OCI-LY7 (cell line): ENCODE data around the gene PIGO. TPM values are rescaled to one million over a fixed set of nuclear protein-coding genes. Genes with fewer than 3 reads are reported as not detected.

Source experiments
- BruUV-seq: library from RNA; stranded (reverse); fragments of 400-500 nt; replicated peaks from 2 replicates; lab custom pipeline; 2021; lab: Mats Ljungman, UMichigan
- CTCF ChIA-PET: fragments of 300-600 bp; sonication (Branson Sonifier 250); formaldehyde crosslinking; loops from one replicate; lab custom pipeline; 2022; ENCODE audit warnings: antibody characterized with exemption; ENCODE audit not compliant: unreplicated experiment; lab: Charles Lee
- POLR2A ChIA-PET: fragments of 300-600 bp; sonication (Branson Sonifier 250); formaldehyde crosslinking; loops from one replicate; lab custom pipeline; 2022; ENCODE audit warnings: antibody characterized with exemption; lab: Charles Lee
- DNase-seq: peaks from one replicate; pipeline ENCODE4 v3.0.0-alpha.2; 2015; ENCODE audit warnings: low spot score
- H2AFZ ChIP-seq: fragments of 200-600 bp; sonication (generic), shearing (Covaris generic); 2 replicates; pipeline ENCODE4 v1.6.1; 2014; ENCODE audit warnings: mild to moderate bottlenecking, antibody characterized with exemption, low read length, moderate library complexity
- H3K27ac ChIP-seq: fragments of 200-600 bp; sonication (generic); 2 replicates; pipeline ENCODE4 v1.5.1; 2014; ENCODE audit warnings: mixed run types, low read depth, mild to moderate bottlenecking, moderate library complexity, low read length, inconsistent platforms; ENCODE audit not compliant: poor library complexity, severe bottlenecking
- H3K36me3 ChIP-seq: fragments of 200-600 bp; sonication (generic); 2 replicates; pipeline ENCODE4 v1.6.1; 2014; ENCODE audit warnings: mild to moderate bottlenecking, antibody characterized with exemption, low read length, moderate library complexity, mixed read lengths; ENCODE audit not compliant: insufficient read depth
- H3K4me1 ChIP-seq: fragments of 200-600 bp; sonication (generic); 2 replicates; pipeline ENCODE4 v1.5.1; 2014; ENCODE audit warnings: mild to moderate bottlenecking, low read length; ENCODE audit not compliant: insufficient read depth, poor library complexity, severe bottlenecking
- H3K4me2 ChIP-seq: fragments of 200-600 bp; sonication (generic); 2 replicates; pipeline ENCODE4 v1.6.1; 2014; ENCODE audit warnings: mild to moderate bottlenecking, low read length
- H3K4me3 ChIP-seq: fragments of 200-600 bp; sonication (generic); 2 replicates; pipeline ENCODE4 v1.5.1; 2014; ENCODE audit warnings: mild to moderate bottlenecking, low read depth, low read length; ENCODE audit not compliant: poor library complexity, severe bottlenecking
- H3K79me2 ChIP-seq: fragments of 200-600 bp; sonication (generic); 2 replicates; pipeline ENCODE4 v1.6.1; 2016; ENCODE audit warnings: low read depth, mild to moderate bottlenecking, low read length, moderate library complexity, mixed read lengths; ENCODE audit not compliant: insufficient read depth
- H3K9me2 ChIP-seq: fragments of 200-600 bp; sonication (generic); 2 replicates; pipeline ENCODE4 v1.6.1; 2016; ENCODE audit warnings: mild to moderate bottlenecking, low read length, mixed read lengths; ENCODE audit not compliant: insufficient read depth
- H3K9me3 ChIP-seq: fragments of 200-600 bp; sonication (generic); 2 replicates; pipeline ENCODE4 v1.6.1; 2014; ENCODE audit warnings: mild to moderate bottlenecking, mixed run types, low read length, mixed read lengths
- H4K20me1 ChIP-seq: fragments of 200-600 bp; sonication (generic); 2 replicates; pipeline ENCODE4 v1.6.1; 2014; ENCODE audit warnings: mild to moderate bottlenecking, antibody characterized with exemption, low read length, moderate library complexity, mixed read lengths; ENCODE audit not compliant: insufficient read depth
- CTCF ChIP-seq: fragments of 200-600 bp; sonication (generic); conservative IDR thresholded peaks from 2 replicates; pipeline ENCODE4 v1.5.1; 2014; ENCODE audit warnings: mild to moderate bottlenecking, antibody characterized with exemption, low read length, moderate library complexity, mixed read lengths
- EZH2phosphoT487 ChIP-seq: fragments of 200-600 bp; sonication (generic); IDR thresholded peaks from 2 replicates; pipeline ENCODE4 v1.6.1; 2018; ENCODE audit warnings: low read depth, borderline replicate concordance, mild to moderate bottlenecking, mixed run types, antibody characterized with exemption, low read length, moderate library complexity, mixed read lengths
- intact Hi-C: fragments of 100-400 bp; cut with micrococcal nuclease; formaldehyde crosslinking; loops from one replicate; pipeline ENCODE4 v1.10.0; 2022; ENCODE audit not compliant: unreplicated experiment
- total RNA-seq, 2 experiments: library from RNA; depleted of rRNA in 1 of 2; stranded (reverse); fragments of >200 nt in 1 of 2; shearing (Covaris generic) in 1 of 2; gene quantifications; 2 replicates each; pipeline ENCODE4 v1.2.3, GENCODE V29; 2014 to 2022

Gene PIGO
- total RNA-seq, 2 experiments from 2014 or later, result 16.0 to 27.5 TPM

- Histone ChIP-seq H4K20me1 (no peaks in the 10 kb centered on the region), H3K4me3 (peak within 1 kb of the TSS; percentile 74), H3K9me3 (no peaks in the 10 kb centered on the region), H3K9me2 (no peaks in the 10 kb centered on the region), H3K36me3 (no peaks in the 10 kb centered on the region), H3K27ac (peak within 1 kb of the TSS; percentile 73), H3K4me1 (peaks cover 38% of the 10 kb centered on the region), H3K79me2 (no peaks in the 10 kb centered on the region), H3K4me2 (peak within 1 kb of the TSS; percentile 96), H2AFZ (peak within 1 kb of the TSS; percentile 82)
- intact Hi-C loops, result loop anchor here (1.0 to 5.0 kb wide), 7 partner anchors 46 to 501 kb away; partner anchors contain the start of genes CD72, DNAJB5 and UNC13B
- TF ChIP-seq EZH2phosphoT487 (no peak), CTCF (no peak)
- ChIA-PET POLR2A (interaction anchor here (1.0 to 1.2 kb wide), 3 partner anchors 12 to 141 kb away, joined by 3 to 5 read pairs (median 4); partner anchors contain the start of gene STOML2), CTCF (interaction anchor here (0.6 to 1.0 kb wide), 3 partner anchors 19 to 438 kb away, joined by 3 to 8 read pairs (median 3); partner anchors contain the start of gene PIGO)
- BruUV-seq, result no TSS peak
- DNase-seq, result peak; percentile 95
Measured at GRCh38 chr9:35115680-35116538, 19.5 kb upstream of the PIGO start, which contains the start of gene ATOSB. Gene ATOSB, minus strand, starts transcription at chr9:35115862. Its CDS starts 7,588 bp downstream, at chr9:35108274.

GRCh38 chr9:35114840-35115628, 18.6 kb upstream of the PIGO start:
- intact Hi-C loops, result loop anchor here (5.0 kb wide), 2 partner anchors 128 to 502 kb away; partner anchors contain the start of genes CD72 and DNAJB5
- H3K9me3 ChIP-seq, result no peaks in the 10 kb centered on the region
- ChIA-PET POLR2A (interaction anchor here (0.6 to 4.3 kb wide), 7 partner anchors 12 to 1036 kb away, joined by 3 to 24 read pairs (median 4); partner anchors contain the start of genes FANCG and STOML2), CTCF (interaction anchor here (0.6 to 1.3 kb wide), 4 partner anchors 12 to 438 kb away, joined by 3 to 8 read pairs (median 4); partner anchors contain the start of genes PIGO, STOML2 and UNC13B)
- peak; percentile 68 for DNase-seq
- H3K27ac ChIP-seq, result peak overlapping the region; percentile 73
- H2AFZ ChIP-seq, result peak overlapping the region; percentile 82; the same call in 1 of the 2 replicates
- no TSS peak for BruUV-seq
- H3K9me2 ChIP-seq, result no peaks in the 10 kb centered on the region
- H3K79me2 ChIP-seq, result no peaks in the 10 kb centered on the region
- peak overlapping the region; percentile 96 for H3K4me2 ChIP-seq
- TF ChIP-seq CTCF, result no peak
- TF ChIP-seq EZH2phosphoT487, result no peak
- H3K4me3 ChIP-seq, result peak overlapping the region; percentile 74
- no peaks in the 10 kb centered on the region for H3K36me3 ChIP-seq
- H4K20me1 ChIP-seq, result no peaks in the 10 kb centered on the region
- peaks cover 43% of the 10 kb centered on the region for H3K4me1 ChIP-seq
